SK-N-MC (cell line): ENCODE data around the gene CSH2.
"Not testable (repeated sequence)": the region's sequence is repeated elsewhere in the genome, so short reads cannot be mapped to it uniquely, and the experiment has no call there.

Experiments
- EZH2 ChIP-seq: fragments of 200-600 bp; sonication (generic); IDR thresholded peaks from one replicate; pipeline ENCODE4 v1.6.1; 2017; ENCODE audit warnings: antibody characterized with exemption
- POLR2AphosphoS5 ChIP-seq: IDR thresholded peaks from 2 replicates; pipeline ENCODE4 v1.6.1; 2012; ENCODE audit warnings: mild to moderate bottlenecking, low read depth, low read length, borderline replicate concordance

GRCh38 chr17:63922402-63922801, 48.9 kb upstream of the CSH2 start:
- not testable (repeated sequence) for TF ChIP-seq POLR2AphosphoS5, EZH2
